Measurements from ENCODE around the gene HHIPL1. TPM values are rescaled to one million over a fixed set of nuclear protein-coding genes. Genes with fewer than 3 reads are reported as not detected.

The HHIPL1 gene
- total and polyA plus RNA-seq, 4 donors: 0.31 to 4.0 (median 1.1) TPM

GRCh38 chr14:99664058-99664936, 19.4 kb downstream of the HHIPL1 start:
- ATAC-seq (ENCODE audit: insufficient read depth, low FRiP score): no peak

GRCh38 chr14:99664937-99665273, 20.0 kb downstream of the HHIPL1 start:
- WGBS, 2 donors: 84 to 94% methylated on average over 12 of the region's 12 CpGs

More at GRCh38 chr14:99664058-99664936, 19.4 kb downstream of the HHIPL1 start:
- Histone ChIP-seq H3K9me3 (ENCODE audit: control insufficient read depth in 4 of 4, insufficient read depth in 3 of 4, low read length in 3 of 4) (no peaks in the 10 kb centered on the region), H3K27me3 (ENCODE audit: control insufficient read depth in 3 of 3, insufficient read depth in 3 of 3, low read length in 2 of 3) (peaks cover 0 to 20% (median 4%) of the 10 kb centered on the region in 3 donors), H3K4me3 (no peak overlapping the region), H3K27ac (ENCODE audit: low read depth in 1 of 2, low read length in 1 of 2) (no peak overlapping the region), H3K36me3 (ENCODE audit: control insufficient read depth in 4 of 4, insufficient read depth in 4 of 4, low read length in 4 of 4) (peaks cover 0 to 8% (median 3%) of the 10 kb centered on the region in 4 donors), H3K9ac (ENCODE audit: insufficient read depth in 1 of 2, low read length in 2 of 2) (no peak overlapping the region), H3K4me1 (ENCODE audit: control insufficient read depth in 5 of 5, insufficient read depth in 5 of 5, low read length in 5 of 5) (peaks cover 0 to 9% (median 0%) of the 10 kb centered on the region in 5 donors)
- 48 to 57% methylated on average over 8 of the region's 8 CpGs for WGBS, 2 donors
- TF ChIP-seq, protein P1, sequence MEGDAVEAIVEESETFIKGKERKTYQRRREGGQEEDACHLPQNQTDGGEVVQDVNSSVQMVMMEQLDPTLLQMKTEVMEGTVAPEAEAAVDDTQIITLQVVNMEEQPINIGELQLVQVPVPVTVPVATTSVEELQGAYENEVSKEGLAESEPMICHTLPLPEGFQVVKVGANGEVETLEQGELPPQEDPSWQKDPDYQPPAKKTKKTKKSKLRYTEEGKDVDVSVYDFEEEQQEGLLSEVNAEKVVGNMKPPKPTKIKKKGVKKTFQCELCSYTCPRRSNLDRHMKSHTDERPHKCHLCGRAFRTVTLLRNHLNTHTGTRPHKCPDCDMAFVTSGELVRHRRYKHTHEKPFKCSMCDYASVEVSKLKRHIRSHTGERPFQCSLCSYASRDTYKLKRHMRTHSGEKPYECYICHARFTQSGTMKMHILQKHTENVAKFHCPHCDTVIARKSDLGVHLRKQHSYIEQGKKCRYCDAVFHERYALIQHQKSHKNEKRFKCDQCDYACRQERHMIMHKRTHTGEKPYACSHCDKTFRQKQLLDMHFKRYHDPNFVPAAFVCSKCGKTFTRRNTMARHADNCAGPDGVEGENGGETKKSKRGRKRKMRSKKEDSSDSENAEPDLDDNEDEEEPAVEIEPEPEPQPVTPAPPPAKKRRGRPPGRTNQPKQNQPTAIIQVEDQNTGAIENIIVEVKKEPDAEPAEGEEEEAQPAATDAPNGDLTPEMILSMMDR (IDR thresholded peaks at IDR 0.05; ENCODE audit: control extremely low read depth, extremely low read depth): no peak
- no peak for DNase-seq

GRCh38 chr14:99666533-99666932, 21.6 kb downstream of the HHIPL1 start:
- Histone ChIP-seq H3K36me3 (ENCODE audit: control insufficient read depth in 4 of 4, insufficient read depth in 4 of 4, low read length in 4 of 4) (peaks cover 0 to 8% (median 3%) of the 10 kb centered on the region in 4 donors), H3K9me3 (ENCODE audit: control insufficient read depth in 4 of 4, insufficient read depth in 3 of 4, low read length in 3 of 4) (no peaks in the 10 kb centered on the region), H3K27ac (ENCODE audit: low read depth in 1 of 2, low read length in 1 of 2) (no peak overlapping the region), H3K4me1 (ENCODE audit: control insufficient read depth in 5 of 5, insufficient read depth in 5 of 5, low read length in 5 of 5) (no peaks in the 10 kb centered on the region), H3K4me3 (no peak overlapping the region), H3K27me3 (ENCODE audit: control insufficient read depth in 3 of 3, insufficient read depth in 3 of 3, low read length in 2 of 3) (peaks cover 0 to under 1% (median 0%) of the 10 kb centered on the region in 3 donors), H3K9ac (ENCODE audit: insufficient read depth in 1 of 2, low read length in 2 of 2) (no peak overlapping the region)
- ATAC-seq (ENCODE audit: insufficient read depth, low FRiP score): no peak
- TF ChIP-seq, protein P1 (IDR thresholded peaks at IDR 0.05; ENCODE audit: control extremely low read depth, extremely low read depth): no peak
- DNase-seq: no peak
- WGBS, 2 donors: 72 to 88% methylated on average over 4 to 6 of the region's 6 CpGs

More at GRCh38 chr14:99664937-99665273, 20.0 kb downstream of the HHIPL1 start:
- H3K4me3 ChIP-seq: no peak overlapping the region
- no peak for DNase-seq
- H3K4me1 ChIP-seq (ENCODE audit: control insufficient read depth in 5 of 5, insufficient read depth in 5 of 5, low read length in 5 of 5): peaks cover 0 to 6% (median 0%) of the 10 kb centered on the region in 5 donors
- ATAC-seq (ENCODE audit: insufficient read depth, low FRiP score): no peak
- peaks cover 0 to 17% (median 4%) of the 10 kb centered on the region in 3 donors for H3K27me3 ChIP-seq (ENCODE audit: control insufficient read depth in 3 of 3, insufficient read depth in 3 of 3, low read length in 2 of 3)
- TF ChIP-seq, protein P1 (IDR thresholded peaks at IDR 0.05; ENCODE audit: control extremely low read depth, extremely low read depth): no peak
- H3K27ac ChIP-seq (ENCODE audit: low read depth in 1 of 2, low read length in 1 of 2): no peak overlapping the region
- no peak overlapping the region for H3K9ac ChIP-seq (ENCODE audit: insufficient read depth in 1 of 2, low read length in 2 of 2)
- H3K36me3 ChIP-seq (ENCODE audit: control insufficient read depth in 4 of 4, insufficient read depth in 4 of 4, low read length in 4 of 4): peaks cover 0 to 8% (median 3%) of the 10 kb centered on the region in 4 donors
- no peaks in the 10 kb centered on the region for H3K9me3 ChIP-seq (ENCODE audit: control insufficient read depth in 4 of 4, insufficient read depth in 3 of 4, low read length in 3 of 4)
